Stimulated activated CD8-positive, alpha-beta memory T cell treated with anti-CD3 and anti-CD28 coated beads, Interleukin-12 subunit alpha, Interleukin-12 subunit beta, amount 100 ng/mL, for 4 hours (primary cell): ENCODE measurements around the gene IPPK.

Experiments
- DNase-seq: peaks from one replicate; pipeline ENCODE4 v3.0.0-alpha.2; 2020; ENCODE audit warnings: low read depth

IPPK gene

GRCh38 chr9:92614763-92615461 lies 55.0 kb downstream of the IPPK start:
- no peak for DNase-seq

GRCh38 chr9:92614123-92614510 lies 55.8 kb downstream of the IPPK start:
- no peak for DNase-seq

- no peak for DNase-seq
Measured at GRCh38 chr9:92613268-92614122, 56.4 kb downstream of the IPPK start.

GRCh38 chr9:92612816-92613215 lies 57.1 kb downstream of the IPPK start:
- DNase-seq = no peak

- DNase-seq = no peak
Measured at GRCh38 chr9:92612292-92612691, 57.6 kb downstream of the IPPK start.

GRCh38 chr9:92611621-92612285 lies 58.2 kb downstream of the IPPK start:
- DNase-seq = no peak

GRCh38 chr9:92610470-92611420 lies 59.2 kb downstream of the IPPK start:
- no peak for DNase-seq

GRCh38 chr9:92608909-92609445 lies 61.0 kb downstream of the IPPK start:
- no peak for DNase-seq

GRCh38 chr9:92608241-92608908 lies 61.6 kb downstream of the IPPK start:
- DNase-seq = no peak

GRCh38 chr9:92607773-92608172 lies 62.2 kb downstream of the IPPK start:
- DNase-seq = no peak

- DNase-seq = no peak
Measured at GRCh38 chr9:92607088-92607487, 62.8 kb downstream of the IPPK start.

GRCh38 chr9:92605224-92605623 lies 64.7 kb downstream of the IPPK start:
- DNase-seq = no peak

GRCh38 chr9:92603990-92604389 lies 65.9 kb downstream of the IPPK start:
- no peak for DNase-seq

- no peak for DNase-seq
Measured at GRCh38 chr9:92603100-92603499, 66.8 kb downstream of the IPPK start.

- DNase-seq = no peak
Measured at GRCh38 chr9:92602413-92602812, 67.5 kb downstream of the IPPK start.

GRCh38 chr9:92601451-92601850 lies 68.5 kb downstream of the IPPK start:
- no peak for DNase-seq

GRCh38 chr9:92600462-92601261 lies 69.3 kb downstream of the IPPK start:
- no peak for DNase-seq

- no peak for DNase-seq
Measured at GRCh38 chr9:92599938-92600461, 69.9 kb downstream of the IPPK start.

GRCh38 chr9:92598382-92598781 lies 71.5 kb downstream of the IPPK start:
- DNase-seq = no peak

- no peak for DNase-seq
Measured at GRCh38 chr9:92595930-92596329, 74.0 kb downstream of the IPPK start.
